Neural cell (in vitro differentiated cells): ENCODE measurements around the gene DRAP1. TPM values are rescaled to one million over a fixed set of nuclear protein-coding genes. Genes with fewer than 3 reads are reported as not detected.

Source experiments
- H2AFZ ChIP-seq: fragments of 200-600, 300-800 bp; sonication (generic), shearing (Covaris generic); 2 replicates; pipeline ENCODE4 v1.6.0; 2014; ENCODE audit warnings: low read depth, mild to moderate bottlenecking, antibody characterized with exemption, low read length, moderate library complexity
- H3F3A ChIP-seq: fragments of 200-600 bp; shearing (Covaris generic); 2 replicates; pipeline ENCODE4 v1.6.1; 2016; ENCODE audit warnings: mild to moderate bottlenecking, moderate library complexity, mixed read lengths, antibody characterized with exemption, low read length; ENCODE audit not compliant: insufficient read depth, poor library complexity, severe bottlenecking
- H3K27ac ChIP-seq: fragments of 200-600, 300-800 bp; sonication (generic), shearing (Covaris generic); 2 replicates; pipeline ENCODE4 v1.5.1; 2014; ENCODE audit warnings: mild to moderate bottlenecking, low read length, moderate library complexity
- H3K27me3 ChIP-seq: fragments of 300-800, 200-600 bp; sonication (generic), shearing (Covaris generic); 2 replicates; pipeline ENCODE4 v1.6.0; 2014; ENCODE audit warnings: mild to moderate bottlenecking, low read depth, low read length, moderate library complexity; ENCODE audit not compliant: insufficient read depth
- H3K36me3 ChIP-seq: fragments of 300-800, 200-600 bp; sonication (generic), shearing (Covaris generic); 2 replicates; pipeline ENCODE4 v1.5.1; 2014; ENCODE audit warnings: mild to moderate bottlenecking, antibody characterized with exemption, low read length, moderate library complexity; ENCODE audit not compliant: insufficient read depth
- H3K4me2 ChIP-seq: fragments of 300-800, 200-600 bp; sonication (generic), shearing (Covaris generic); 2 replicates; pipeline ENCODE4 v1.6.0; 2014; ENCODE audit warnings: mild to moderate bottlenecking, low read length
- H3K4me3 ChIP-seq: fragments of 300-800, 200-600 bp; sonication (generic), shearing (Covaris generic); 2 replicates; pipeline ENCODE4 v1.5.1; 2014; ENCODE audit warnings: mild to moderate bottlenecking, low read length, moderate library complexity
- H3K79me2 ChIP-seq: fragments of 200-600 bp; shearing (Covaris generic); replicated peaks from 2 replicates; pipeline ENCODE4 v1.6.0; 2014; ENCODE audit warnings: mild to moderate bottlenecking, low read length, moderate library complexity; ENCODE audit not compliant: insufficient read depth
- H3K9ac ChIP-seq: fragments of 300-800, 200-600 bp; sonication (generic), shearing (Covaris generic); 2 replicates; pipeline ENCODE4 v1.6.1; 2016; ENCODE audit warnings: mild to moderate bottlenecking, low read length, mixed read lengths
- H3K9me2 ChIP-seq: fragments of 200-600 bp; shearing (Covaris generic); 2 replicates; pipeline ENCODE4 v1.6.1; 2016; ENCODE audit warnings: mild to moderate bottlenecking, low read length, mixed read lengths; ENCODE audit not compliant: insufficient read depth
- H3K9me3 ChIP-seq: fragments of 200-600, 300-800 bp; sonication (generic), shearing (Covaris generic); 2 replicates; pipeline ENCODE4 v1.6.1; 2016; ENCODE audit warnings: mild to moderate bottlenecking, mixed run types, low read length, moderate library complexity, mixed read lengths
- H4K20me1 ChIP-seq: fragments of 200-600 bp; shearing (Covaris generic); 2 replicates; pipeline ENCODE4 v1.6.1; 2016; ENCODE audit warnings: mild to moderate bottlenecking, mixed run types; ENCODE audit not compliant: insufficient read depth
- CTCF ChIP-seq: fragments of 450-650 bp; IDR thresholded peaks from 2 replicates; pipeline ENCODE4 v1.5.1; 2014; ENCODE audit warnings: antibody characterized with exemption, mild to moderate bottlenecking, moderate library complexity; ENCODE audit not compliant: poor library complexity, severe bottlenecking
- EP300 ChIP-seq: fragments of 450-650 bp; conservative IDR thresholded peaks from 2 replicates; pipeline ENCODE4 v1.6.1; 2014; ENCODE audit warnings: antibody characterized with exemption, mild to moderate bottlenecking, moderate library complexity; ENCODE audit not compliant: poor library complexity, severe bottlenecking
- EZH2 ChIP-seq: fragments of 200-600, 300-800 bp; shearing (Covaris generic), sonication (generic); IDR thresholded peaks from 2 replicates; pipeline ENCODE4 v1.6.1; 2014; ENCODE audit warnings: antibody characterized with exemption, low read length, borderline replicate concordance, mild to moderate bottlenecking; ENCODE audit not compliant: insufficient read depth, poor library complexity, severe bottlenecking
- MXI1 ChIP-seq: fragments of 450-650 bp; conservative IDR thresholded peaks from 2 replicates; pipeline ENCODE4 v1.6.1; 2014; ENCODE audit warnings: antibody characterized with exemption, mild to moderate bottlenecking; ENCODE audit not compliant: poor library complexity, severe bottlenecking
- POLR2AphosphoS5 ChIP-seq: IDR thresholded peaks from 2 replicates; pipeline ENCODE4 v1.6.1; 2012
- RAD21 ChIP-seq: fragments of 450-650 bp; conservative IDR thresholded peaks from 2 replicates; pipeline ENCODE4 v1.6.1; 2014; ENCODE audit warnings: antibody characterized with exemption, mild to moderate bottlenecking, moderate library complexity
- REST ChIP-seq: IDR thresholded peaks from 2 replicates; pipeline ENCODE4 v1.6.1; 2012; ENCODE audit warnings: borderline replicate concordance
- SMC3 ChIP-seq: fragments of 450-650 bp; conservative IDR thresholded peaks from 2 replicates; pipeline ENCODE4 v1.6.1; 2014; ENCODE audit warnings: antibody characterized with exemption, mild to moderate bottlenecking, moderate library complexity; ENCODE audit not compliant: poor library complexity
- TAF1 ChIP-seq: IDR thresholded peaks from 2 replicates; pipeline ENCODE4 v1.6.1; 2012; ENCODE audit warnings: low read depth
- polyA plus RNA-seq: library from polyadenylated mRNA; depleted of rRNA; stranded (reverse); fragments of >200 nt; gene quantifications from 2 replicates; pipeline ENCODE4 v1.2.3, GENCODE V29; 2014

Gene DRAP1
- polyA plus RNA-seq, 1 donor from 2014 or later, result 242 TPM

- Histone ChIP-seq H3K4me2 (peak overlapping the region; percentile 92), H3K4me3 (peak overlapping the region; percentile 96), H4K20me1 (no peaks in the 10 kb centered on the region), H3K9ac (peak overlapping the region; percentile 86), H3K79me2 (peaks cover 20% of the 10 kb centered on the region), H3K36me3 (no peaks in the 10 kb centered on the region), H3F3A (no peaks in the 10 kb centered on the region), H3K9me2 (no peaks in the 10 kb centered on the region), H3K9me3 (no peaks in the 10 kb centered on the region), H2AFZ (no peak overlapping the region), H3K27ac (no peak overlapping the region), H3K27me3 (no peaks in the 10 kb centered on the region)
- TF ChIP-seq MXI1 (no peak), REST (no peak)
Observed at GRCh38 chr11:65921033-65921555, 1.9 kb downstream of the DRAP1 start.

GRCh38 chr11:65921876-65922275, 2.6 kb downstream of the DRAP1 start:
- H3K4me3 ChIP-seq, result no peak overlapping the region
- no peak overlapping the region for H2AFZ ChIP-seq
- H3F3A ChIP-seq, result no peaks in the 10 kb centered on the region
- no peak overlapping the region for H3K4me2 ChIP-seq
- H3K36me3 ChIP-seq, result no peaks in the 10 kb centered on the region
- H3K9ac ChIP-seq, result no peak overlapping the region
- peaks cover 20% of the 10 kb centered on the region for H3K79me2 ChIP-seq
- no peak for TF ChIP-seq SMC3
- TF ChIP-seq RAD21, result no peak
- TF ChIP-seq EP300, result no peak
- no peak for TF ChIP-seq EZH2
- no peak for TF ChIP-seq MXI1
- no peak for TF ChIP-seq REST
- TF ChIP-seq POLR2AphosphoS5, result no peak
- no peak for TF ChIP-seq CTCF
- no peak for TF ChIP-seq TAF1
- H3K27ac ChIP-seq, result no peak overlapping the region
- H3K27me3 ChIP-seq, result no peaks in the 10 kb centered on the region
- no peaks in the 10 kb centered on the region for H4K20me1 ChIP-seq
- H3K9me3 ChIP-seq, result no peaks in the 10 kb centered on the region
- no peaks in the 10 kb centered on the region for H3K9me2 ChIP-seq
